SIG-M5 (cell line): Measurements from ENCODE around the gene ELAVL3.
"Not testable (repeated sequence)": the region's sequence is repeated elsewhere in the genome, so short reads cannot be mapped to it uniquely, and the experiment has no call there.

Experiments used
- DNase-seq: peaks from one replicate; lab custom pipeline; 2025; lab: John Stamatoyannopoulos, UW

ELAVL3 gene

DNA sequence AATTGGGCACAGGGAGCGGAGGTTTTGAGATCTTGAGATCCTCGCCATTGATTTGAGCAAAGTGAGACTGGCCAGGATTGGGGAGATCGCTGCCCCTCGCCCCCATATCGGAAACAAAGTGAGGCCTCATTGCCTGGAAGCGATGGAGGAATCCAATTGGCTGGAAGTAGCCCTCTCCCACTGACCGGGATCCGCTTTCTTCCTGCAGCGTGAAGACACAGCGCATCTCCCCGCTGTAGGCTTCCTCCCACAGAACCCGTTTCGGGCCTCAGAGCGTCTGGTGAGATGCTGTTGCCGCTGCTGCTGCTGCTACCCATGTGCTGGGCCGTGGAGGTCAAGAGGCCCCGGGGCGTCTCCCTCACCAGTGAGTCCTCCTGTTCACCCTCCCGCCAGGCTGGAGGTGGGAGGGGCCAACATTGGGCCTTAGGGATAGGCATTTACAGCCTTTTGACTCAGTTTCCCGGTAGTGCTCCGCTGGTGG is 45.0 kb downstream of the ELAVL3 start:
- no peak for DNase-seq

GRCh38 chr19:11435057-11435832 is 45.6 kb downstream of the ELAVL3 start, which contains the start of the genes ODAD3 and PRKCSH:
ODAD3 (minus strand) TSS chr19:11435121; CDS start chr19:11435016, 105 bp downstream.
PRKCSH (plus strand) TSS chr19:11435635; CDS start chr19:11436118, 483 bp downstream.
- DNase-seq: peak; percentile 98

DNA sequence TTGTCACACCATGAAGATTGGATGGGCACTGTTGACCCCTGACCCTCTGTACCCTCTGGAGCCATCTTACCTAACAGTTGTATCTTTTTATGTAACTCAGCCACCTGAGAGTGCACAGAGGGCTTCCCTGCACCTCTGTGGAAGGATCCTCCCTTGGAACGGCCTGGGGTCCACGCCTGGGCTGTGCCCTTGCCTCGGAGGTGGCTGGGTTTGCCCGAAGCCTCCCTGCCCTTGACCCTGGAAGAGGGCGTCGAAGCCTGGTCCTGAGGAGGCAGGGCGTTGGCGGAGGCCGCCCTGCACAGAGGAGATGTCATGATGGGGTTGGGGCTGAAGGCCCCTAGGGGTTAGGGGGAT is 46.2 kb downstream of the ELAVL3 start:
- no peak for DNase-seq

GRCh38 chr19:11433526-11433925 is 47.3 kb downstream of the ELAVL3 start:
- DNase-seq: not testable (repeated sequence)

DNA sequence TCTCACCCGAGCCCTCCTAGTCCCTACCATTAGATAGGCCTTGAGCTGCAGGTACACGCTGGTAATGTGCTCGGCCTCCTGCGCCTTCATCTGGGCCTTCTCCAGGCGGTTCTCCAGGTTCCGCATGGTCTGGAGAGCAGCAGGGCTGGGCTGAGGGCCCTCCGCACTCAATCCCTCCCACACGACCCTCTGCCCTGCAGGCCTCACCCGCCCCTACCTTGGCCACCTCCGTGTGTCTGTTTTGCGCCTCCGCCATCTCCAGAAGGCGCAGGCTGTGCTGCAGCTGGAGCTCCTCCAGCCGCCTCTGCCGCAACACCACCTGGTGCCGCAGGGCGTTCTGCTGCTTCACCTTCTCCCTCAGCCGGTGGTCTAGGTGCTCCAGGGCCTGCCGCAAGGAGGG is 54.2 kb downstream of the ELAVL3 start:
- no peak for DNase-seq

GRCh38 chr19:11425719-11426457 is 55.0 kb downstream of the ELAVL3 start:
- no peak for DNase-seq

GRCh38 chr19:11423791-11424181 is 57.1 kb downstream of the ELAVL3 start:
- DNase-seq: no peak

- no peak for DNase-seq
These were observed 57.6 kb downstream of the ELAVL3 start for GRCh38 chr19:11423164-11423790.

DNA sequence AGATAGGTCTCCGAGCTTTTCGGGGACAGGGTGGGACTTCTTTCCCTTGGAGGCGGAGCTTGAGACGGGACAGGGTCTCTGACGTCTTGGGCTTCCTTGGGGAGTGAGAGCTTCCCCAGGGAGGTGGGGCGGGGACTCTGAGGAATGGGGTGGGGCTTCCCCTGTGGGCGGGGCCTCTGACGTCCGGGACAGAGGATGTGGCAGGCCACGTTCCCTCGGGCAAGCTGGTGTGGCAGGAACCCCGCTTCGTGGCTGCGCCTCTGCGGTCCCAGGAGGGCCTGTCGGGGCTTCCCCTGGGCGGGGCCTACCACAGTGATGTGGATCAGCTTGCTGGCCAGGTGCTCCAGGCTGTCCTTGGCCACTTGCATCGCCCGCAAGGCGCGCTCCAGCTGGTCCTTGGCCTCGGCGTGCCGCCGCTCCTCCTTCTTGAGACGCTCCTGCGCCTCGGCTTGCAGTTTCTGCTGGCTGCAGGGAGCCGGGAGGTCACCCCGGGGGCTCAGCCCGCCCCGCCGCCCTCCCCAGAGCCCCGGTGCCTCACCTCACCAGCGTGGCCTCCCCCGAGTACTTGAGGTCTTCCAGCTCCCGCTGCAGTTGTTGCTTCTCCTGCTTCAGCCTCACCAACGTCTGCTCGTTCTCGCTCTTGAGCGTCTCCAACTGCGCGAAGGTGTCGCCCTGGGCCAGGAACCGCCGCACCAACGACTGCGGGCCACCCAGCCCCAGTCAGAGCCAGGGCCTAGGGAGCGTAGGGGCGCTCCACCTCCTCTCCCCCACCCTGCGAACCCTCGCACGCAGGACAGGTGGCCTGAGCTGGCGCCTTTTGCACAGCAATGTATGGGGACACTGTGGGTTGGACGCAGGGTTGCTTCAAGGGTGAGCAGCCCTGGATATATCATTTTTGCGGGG is 58.4 kb downstream of the ELAVL3 start:
- no peak for DNase-seq

- DNase-seq: no peak
These were observed 59.3 kb downstream of the ELAVL3 start for GRCh38 chr19:11421371-11422098.

GRCh38 chr19:11420429-11421370 is 60.1 kb downstream of the ELAVL3 start:
- no peak for DNase-seq

- no peak for DNase-seq
These were observed 62.0 kb downstream of the ELAVL3 start, which contains the start of gene RGL3 for GRCh38 chr19:11418549-11419506. RGL3 (minus strand) TSS chr19:11419314; CDS start chr19:11419278, 36 bp downstream.

GRCh38 chr19:11418094-11418548 is 62.7 kb downstream of the ELAVL3 start:
- DNase-seq: no peak

GRCh38 chr19:11416346-11417052 is 64.3 kb downstream of the ELAVL3 start:
- DNase-seq: no peak

DNA sequence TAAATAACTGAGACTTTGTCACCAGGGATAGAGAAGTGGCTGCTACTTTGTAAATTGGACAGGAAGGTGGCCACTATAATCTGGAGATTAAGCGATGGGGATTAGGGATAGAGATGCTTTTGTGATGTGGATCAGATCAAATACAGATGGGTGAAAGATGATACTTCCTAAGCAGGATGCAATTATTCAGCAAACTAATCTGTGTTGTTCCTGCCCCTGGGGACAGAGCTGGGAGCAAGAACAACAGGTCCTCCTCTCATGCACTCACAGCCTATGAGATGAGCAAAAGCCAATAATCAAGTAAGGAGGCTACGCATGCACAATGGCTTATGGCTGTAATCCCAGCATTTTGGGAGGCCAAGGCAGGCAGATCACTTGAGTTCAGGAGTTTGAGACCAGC is 66.3 kb downstream of the ELAVL3 start:
- no peak for DNase-seq

DNA sequence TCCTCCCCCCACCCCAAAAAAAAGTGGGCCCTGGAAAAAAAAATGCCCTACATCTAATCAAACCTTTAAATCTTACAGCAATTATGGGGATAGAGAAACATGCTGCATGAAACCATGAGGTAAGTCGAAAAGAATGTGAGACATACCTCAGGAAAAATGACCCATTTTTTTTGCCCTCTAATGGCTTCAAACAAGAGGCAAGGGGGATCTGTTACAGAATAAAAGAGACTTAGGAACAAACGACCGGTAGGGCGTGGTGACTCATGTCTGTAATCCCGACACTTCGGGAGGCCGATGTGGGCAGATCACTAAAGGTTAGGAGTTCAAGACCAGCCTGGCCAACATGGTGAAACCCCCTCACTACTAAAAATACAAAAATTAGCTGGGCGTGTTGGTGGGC is 70.2 kb downstream of the ELAVL3 start:
- DNase-seq: no peak

- no peak for DNase-seq
These were observed 72.3 kb downstream of the ELAVL3 start for GRCh38 chr19:11408591-11408990.
